Stimulated activated CD8-positive, alpha-beta memory T cell treated with anti-CD3 and anti-CD28 coated beads, Interleukin-12 subunit alpha, Interleukin-12 subunit beta, amount 100 ng/mL, for 4 hours (primary cell): ENCODE measurements around the gene FAM111B.
A peak's percentile ranks its signal among the peaks of the same experiment; 100 is the strongest.
"Not testable (repeated sequence)": the region's sequence is repeated elsewhere in the genome, so short reads cannot be mapped to it uniquely, and the experiment has no call there.

Source experiments
- DNase-seq: peaks from one replicate; pipeline ENCODE4 v3.0.0-alpha.2; 2020; ENCODE audit warnings: low read depth

Gene FAM111B

GRCh38 chr11:59097938-59098337, 9.1 kb upstream of the FAM111B start:
- DNase-seq = not testable (repeated sequence)

DNA sequence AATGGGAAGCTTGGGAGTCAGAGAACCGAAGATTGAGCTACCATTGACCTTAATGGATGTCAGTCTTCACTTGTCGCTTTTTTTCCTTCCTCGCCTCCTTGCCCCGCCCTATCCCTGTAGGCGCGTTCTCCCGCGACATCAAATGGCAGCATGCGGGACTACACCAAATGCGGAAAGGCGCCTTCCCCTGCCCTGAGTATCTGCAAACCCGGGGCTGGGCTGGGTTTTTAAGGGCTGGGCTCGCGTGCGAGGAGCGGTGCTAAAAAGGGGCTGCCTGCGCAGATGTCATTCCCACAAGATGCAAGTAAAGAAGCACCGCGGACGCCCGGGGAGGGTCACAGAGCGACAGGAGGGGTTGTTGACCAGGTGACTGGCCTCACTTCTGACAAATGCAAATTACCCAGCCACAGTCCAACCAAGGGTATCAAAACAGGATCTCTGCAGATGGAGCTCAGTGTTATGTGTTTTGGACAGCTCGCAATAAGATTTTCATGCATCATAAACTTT, 4.7 kb upstream of the FAM111B start:
- peak; percentile 8 for DNase-seq

- DNase-seq = not testable (repeated sequence)
These were observed 684 bp downstream of the FAM111B start for GRCh38 chr11:59107721-59108120.

DNA sequence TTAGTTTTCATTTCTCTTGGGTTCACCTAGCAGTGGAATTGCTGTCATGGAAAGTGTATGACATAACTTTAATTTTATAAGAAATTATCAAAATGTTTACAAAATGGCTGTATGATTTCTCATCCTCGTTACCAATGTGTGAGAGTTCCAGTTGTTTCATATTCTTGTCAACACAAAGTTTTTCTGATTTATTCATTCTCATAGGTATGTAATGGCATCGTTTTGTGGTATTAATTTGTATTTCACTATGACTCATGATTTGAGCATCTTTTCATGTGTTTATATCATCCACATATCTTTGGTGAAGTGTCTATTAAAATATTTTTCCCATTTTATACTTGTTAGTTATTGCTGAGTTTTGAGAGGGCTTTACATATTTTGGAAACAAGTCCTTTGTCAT, 5.5 kb downstream of the FAM111B start:
- no peak for DNase-seq

GRCh38 chr11:59114344-59114743, 7.3 kb downstream of the FAM111B start:
- DNase-seq = no peak

DNA sequence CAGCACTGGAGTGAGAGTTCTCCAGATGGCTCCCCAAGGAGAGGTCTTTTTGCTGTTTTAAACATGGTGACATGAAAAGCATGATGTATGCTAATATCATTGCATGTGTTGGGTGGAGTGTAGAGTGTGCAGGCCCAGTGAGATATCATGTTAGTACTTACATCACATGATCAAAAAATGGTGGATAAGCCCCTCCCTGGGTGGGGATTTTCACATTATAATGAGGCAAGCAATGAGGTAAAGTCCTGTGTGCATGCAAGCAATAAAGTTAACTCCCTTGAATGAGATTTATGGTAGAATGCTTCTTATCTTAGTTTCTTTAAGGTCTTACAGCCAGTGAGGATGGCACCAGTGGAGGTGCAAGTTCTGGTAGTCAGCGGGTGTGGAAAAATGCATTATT, 8.5 kb downstream of the FAM111B start:
- no peak for DNase-seq

- no peak for DNase-seq
These were observed 10.7 kb downstream of the FAM111B start for GRCh38 chr11:59117774-59118173.

DNA sequence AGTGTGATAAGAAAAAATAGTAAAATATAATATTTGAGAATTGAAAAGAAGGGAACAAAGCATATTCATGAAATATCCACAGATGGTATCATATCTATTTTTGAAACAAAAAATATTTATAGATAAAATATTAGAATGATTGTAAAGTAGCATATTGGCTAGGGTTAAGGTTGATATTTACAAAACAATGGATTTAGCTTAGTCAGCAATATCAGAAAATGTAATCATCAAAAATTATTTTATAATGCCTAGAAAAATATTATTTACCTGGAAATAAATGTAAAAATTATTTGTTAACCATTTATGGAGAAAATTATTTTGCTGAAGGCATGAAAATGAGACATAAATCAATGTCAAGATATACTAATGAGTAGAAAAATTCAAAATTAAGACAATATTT, 12.8 kb downstream of the FAM111B start:
- DNase-seq = no peak

- DNase-seq = peak; percentile 72
These were observed 28.8 kb downstream of the FAM111B start for GRCh38 chr11:59135648-59136461.

GRCh38 chr11:59136551-59136950, 29.5 kb downstream of the FAM111B start:
- not testable (repeated sequence) for DNase-seq

DNA sequence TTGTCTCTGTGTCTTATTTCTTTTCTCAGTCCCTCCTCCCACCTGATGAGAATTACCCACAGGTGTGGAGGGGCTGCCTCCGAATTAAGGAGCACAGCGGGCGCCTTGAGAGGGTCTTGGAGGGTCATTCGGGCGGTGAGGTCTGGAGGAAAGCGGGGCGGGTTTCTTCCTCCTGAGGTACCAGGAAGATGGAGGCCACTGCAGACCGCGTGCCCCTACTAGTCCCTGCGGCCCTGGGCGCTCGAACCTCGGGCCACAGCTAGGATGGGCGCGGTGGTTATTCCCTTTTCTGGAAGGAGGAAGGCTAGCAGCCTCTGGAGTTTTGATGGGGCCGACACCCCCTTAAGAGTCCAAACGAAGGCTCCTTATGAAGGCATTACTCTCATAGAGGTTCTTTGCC, 30.2 kb downstream of the FAM111B start:
- no peak for DNase-seq

DNA sequence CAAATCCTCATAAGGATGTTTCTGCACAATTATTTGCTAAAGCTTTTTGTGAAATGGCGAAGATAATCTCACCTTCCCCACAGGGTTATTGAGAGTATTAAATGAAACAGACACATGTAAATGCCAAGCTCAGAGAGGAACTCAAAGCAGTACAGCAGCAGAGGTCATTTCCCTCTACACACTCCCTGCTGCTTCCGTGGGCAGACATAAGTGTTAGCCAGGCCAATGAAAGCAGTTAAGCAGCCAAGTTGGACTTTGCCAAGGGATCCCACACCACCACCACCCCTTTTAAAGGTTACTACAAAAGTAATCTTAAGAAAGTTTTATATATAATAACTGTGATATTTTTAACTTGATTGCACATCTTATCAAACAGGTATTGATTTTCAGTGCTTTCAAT, 31.6 kb downstream of the FAM111B start:
- no peak for DNase-seq

GRCh38 chr11:59141191-59141590, 34.2 kb downstream of the FAM111B start:
- no peak for DNase-seq

DNA sequence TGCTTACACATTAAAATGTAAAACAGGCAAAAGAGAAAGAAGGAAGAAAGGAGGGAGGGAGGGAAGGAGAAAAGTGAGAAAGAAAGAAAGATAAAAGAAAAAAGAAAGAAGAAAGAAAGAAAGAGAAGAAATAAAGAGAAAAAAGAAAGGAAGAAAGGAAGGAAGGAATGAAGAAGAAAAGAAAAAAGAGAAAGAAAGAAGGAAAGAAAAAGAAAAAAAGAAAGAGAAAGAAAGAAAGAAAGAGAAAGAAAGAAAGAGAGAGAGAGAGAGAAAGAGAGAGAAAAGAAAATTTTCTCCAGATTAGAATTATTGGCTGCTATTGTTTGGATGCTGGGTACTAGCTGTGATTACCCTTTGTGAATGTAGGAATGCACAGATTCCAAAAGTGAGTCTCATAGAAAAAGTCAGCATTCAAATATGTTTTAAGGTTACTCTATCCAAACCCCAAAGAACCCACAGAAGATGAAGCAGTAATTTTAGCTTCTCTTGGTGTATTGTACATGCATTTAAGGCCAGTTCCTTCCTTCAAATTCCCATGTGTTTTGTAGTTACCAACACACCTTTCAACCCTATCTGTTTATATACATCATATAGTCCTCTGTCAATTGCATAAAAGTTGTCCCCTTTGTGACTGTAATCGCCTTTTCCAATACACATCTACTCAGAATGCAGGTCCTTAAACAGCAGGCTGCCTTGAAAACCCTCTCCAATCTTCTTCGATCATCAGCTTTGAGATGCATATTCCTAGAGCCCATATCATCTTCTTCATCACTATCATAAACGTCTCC, 34.8 kb downstream of the FAM111B start:
- no peak for DNase-seq

- peak; percentile 70 for DNase-seq
These were observed 35.8 kb downstream of the FAM111B start, which contains the start of gene FAM111A for GRCh38 chr11:59142530-59143507. Gene FAM111A, plus strand, starts transcription at chr11:59142856. Its CDS starts 6,017 bp downstream, at chr11:59148873.

GRCh38 chr11:59144096-59144495, 37.1 kb downstream of the FAM111B start:
- no peak for DNase-seq

GRCh38 chr11:59144579-59145345, 37.7 kb downstream of the FAM111B start:
- DNase-seq = peak; percentile 29

DNA sequence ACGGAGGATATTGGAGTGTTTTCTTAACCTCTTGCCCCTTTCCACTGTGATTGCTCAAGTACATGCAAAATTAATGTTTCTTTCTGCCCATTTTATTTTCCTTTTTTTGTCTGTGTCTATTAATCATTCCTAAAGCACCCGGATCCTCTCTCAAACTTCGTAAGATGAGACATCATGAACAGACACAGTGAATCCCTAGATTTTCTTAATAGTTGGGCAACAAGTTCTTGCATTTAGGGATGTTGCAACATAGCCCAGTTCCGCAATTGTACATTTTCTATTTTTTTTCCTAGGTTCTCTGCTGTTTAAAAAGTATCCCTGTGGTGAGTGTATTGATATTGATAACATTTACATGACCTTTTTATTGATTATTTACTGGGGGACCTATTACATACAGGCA, 38.5 kb downstream of the FAM111B start:
- DNase-seq = no peak

GRCh38 chr11:59151761-59152160, 44.7 kb downstream of the FAM111B start:
- DNase-seq = no peak

DNA sequence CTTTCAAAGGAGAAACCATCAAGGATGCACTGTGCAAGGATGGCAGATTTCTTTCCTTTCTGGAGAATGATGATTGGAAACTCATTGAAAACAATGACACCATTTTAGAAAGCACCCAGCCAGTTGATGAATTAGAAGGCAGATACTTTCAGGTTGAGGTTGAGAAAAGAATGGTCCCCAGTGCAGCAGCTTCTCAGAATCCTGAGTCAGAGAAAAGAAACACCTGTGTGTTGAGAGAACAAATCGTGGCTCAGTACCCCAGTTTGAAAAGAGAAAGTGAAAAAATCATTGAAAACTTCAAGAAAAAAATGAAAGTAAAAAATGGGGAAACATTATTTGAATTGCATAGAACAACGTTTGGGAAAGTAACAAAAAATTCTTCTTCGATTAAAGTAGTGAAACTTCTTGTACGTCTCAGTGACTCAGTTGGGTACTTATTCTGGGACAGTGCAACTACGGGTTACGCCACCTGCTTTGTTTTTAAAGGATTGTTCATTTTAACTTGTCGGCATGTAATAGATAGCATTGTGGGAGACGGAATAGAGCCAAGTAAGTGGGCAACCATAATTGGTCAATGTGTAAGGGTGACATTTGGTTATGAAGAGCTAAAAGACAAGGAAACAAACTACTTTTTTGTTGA, 45.4 kb downstream of the FAM111B start:
- DNase-seq = no peak
